ENCODE measurements around the gene PELI1.

PELI1 gene

DNA sequence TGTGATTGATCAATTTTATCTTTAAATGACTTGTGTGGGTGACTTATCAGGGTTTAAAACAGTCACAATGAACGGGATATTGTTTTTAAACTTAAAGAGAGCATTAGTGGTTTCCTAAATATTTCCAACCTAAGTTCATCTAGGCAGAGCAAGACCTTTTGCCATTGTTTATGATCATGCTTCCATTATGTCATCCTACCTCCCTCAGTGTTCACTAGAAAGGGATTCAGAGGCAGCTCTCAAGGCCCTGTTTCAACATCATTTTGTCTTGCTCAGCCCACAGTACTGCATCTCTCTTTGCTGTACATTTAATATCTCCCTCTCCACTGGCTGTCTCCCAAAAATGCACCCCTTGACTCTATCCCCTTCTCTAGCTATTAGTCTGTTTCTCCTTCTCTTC, 21.5 kb upstream of the PELI1 start:
- H3K27ac Mint-ChIP-seq, result no peak overlapping the region
- TF ChIP-seq, protein P1, sequence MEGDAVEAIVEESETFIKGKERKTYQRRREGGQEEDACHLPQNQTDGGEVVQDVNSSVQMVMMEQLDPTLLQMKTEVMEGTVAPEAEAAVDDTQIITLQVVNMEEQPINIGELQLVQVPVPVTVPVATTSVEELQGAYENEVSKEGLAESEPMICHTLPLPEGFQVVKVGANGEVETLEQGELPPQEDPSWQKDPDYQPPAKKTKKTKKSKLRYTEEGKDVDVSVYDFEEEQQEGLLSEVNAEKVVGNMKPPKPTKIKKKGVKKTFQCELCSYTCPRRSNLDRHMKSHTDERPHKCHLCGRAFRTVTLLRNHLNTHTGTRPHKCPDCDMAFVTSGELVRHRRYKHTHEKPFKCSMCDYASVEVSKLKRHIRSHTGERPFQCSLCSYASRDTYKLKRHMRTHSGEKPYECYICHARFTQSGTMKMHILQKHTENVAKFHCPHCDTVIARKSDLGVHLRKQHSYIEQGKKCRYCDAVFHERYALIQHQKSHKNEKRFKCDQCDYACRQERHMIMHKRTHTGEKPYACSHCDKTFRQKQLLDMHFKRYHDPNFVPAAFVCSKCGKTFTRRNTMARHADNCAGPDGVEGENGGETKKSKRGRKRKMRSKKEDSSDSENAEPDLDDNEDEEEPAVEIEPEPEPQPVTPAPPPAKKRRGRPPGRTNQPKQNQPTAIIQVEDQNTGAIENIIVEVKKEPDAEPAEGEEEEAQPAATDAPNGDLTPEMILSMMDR (IDR thresholded peaks at IDR 0.05; ENCODE audit: unreplicated experiment in 3 of 3), result no peak
- no peak overlapping the region for H3K4me3 Mint-ChIP-seq
- no peaks in the 10 kb centered on the region for H3K4me1 Mint-ChIP-seq
- no peaks in the 10 kb centered on the region for H3K36me3 Mint-ChIP-seq (ENCODE audit: low read depth)
- H3K27me3 Mint-ChIP-seq (ENCODE audit: low read depth), result no peaks in the 10 kb centered on the region
- H3K9me3 Mint-ChIP-seq, result no peaks in the 10 kb centered on the region

DNA sequence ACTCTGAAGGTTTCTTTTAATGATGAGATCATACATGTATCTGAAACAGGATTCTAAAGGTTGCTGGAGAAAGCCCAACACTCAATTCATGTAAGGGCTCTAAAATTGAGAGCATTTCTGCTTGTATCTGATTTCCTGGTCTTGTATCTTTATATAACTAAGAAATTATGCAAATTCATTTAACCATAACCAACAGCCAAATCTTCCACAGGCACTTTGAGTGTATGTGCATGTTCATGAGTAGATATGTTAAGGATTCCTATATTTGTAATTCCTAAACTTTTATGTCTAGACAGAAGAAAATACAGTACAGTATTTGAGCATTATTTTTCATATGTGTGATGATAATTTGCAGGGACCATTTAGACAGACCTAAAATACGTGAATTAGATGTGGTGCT, 20.4 kb upstream of the PELI1 start:
- Mint-ChIP-seq H3K36me3 (ENCODE audit: low read depth) (no peaks in the 10 kb centered on the region), H3K27ac (no peak overlapping the region), H3K9me3 (no peaks in the 10 kb centered on the region), H3K4me1 (no peaks in the 10 kb centered on the region), H3K4me3 (no peak overlapping the region), H3K27me3 (ENCODE audit: low read depth) (no peaks in the 10 kb centered on the region)
- TF ChIP-seq, protein P1 (IDR thresholded peaks at IDR 0.05; ENCODE audit: unreplicated experiment in 3 of 3), result no peak

DNA sequence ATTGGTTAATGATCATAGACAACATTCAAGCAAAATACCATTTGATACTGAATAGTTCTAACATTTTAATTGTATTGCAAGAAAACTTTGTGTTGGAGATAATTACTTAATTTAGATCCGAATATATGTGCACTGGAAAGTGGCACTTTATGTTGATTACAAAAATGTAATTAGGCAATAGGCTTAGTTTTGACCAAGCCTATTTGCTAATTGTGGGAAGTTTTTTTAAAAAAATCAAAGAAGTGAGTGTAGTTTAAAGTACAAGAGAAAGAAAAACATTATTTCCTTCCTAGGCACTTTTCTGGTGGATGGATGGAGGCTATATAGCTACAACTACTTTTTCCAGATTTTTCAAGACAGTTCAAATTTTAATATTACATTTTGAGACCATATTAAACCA, 18.3 kb upstream of the PELI1 start:
- H3K27me3 Mint-ChIP-seq (ENCODE audit: low read depth), result no peaks in the 10 kb centered on the region
- H3K36me3 Mint-ChIP-seq (ENCODE audit: low read depth), result no peaks in the 10 kb centered on the region
- no peak overlapping the region for H3K4me3 Mint-ChIP-seq
- H3K4me1 Mint-ChIP-seq, result peaks cover 6% of the 10 kb centered on the region
- TF ChIP-seq, protein P1 (IDR thresholded peaks at IDR 0.05; ENCODE audit: unreplicated experiment in 3 of 3), result no peak
- no peak overlapping the region for H3K27ac Mint-ChIP-seq
- H3K9me3 Mint-ChIP-seq, result no peaks in the 10 kb centered on the region

DNA sequence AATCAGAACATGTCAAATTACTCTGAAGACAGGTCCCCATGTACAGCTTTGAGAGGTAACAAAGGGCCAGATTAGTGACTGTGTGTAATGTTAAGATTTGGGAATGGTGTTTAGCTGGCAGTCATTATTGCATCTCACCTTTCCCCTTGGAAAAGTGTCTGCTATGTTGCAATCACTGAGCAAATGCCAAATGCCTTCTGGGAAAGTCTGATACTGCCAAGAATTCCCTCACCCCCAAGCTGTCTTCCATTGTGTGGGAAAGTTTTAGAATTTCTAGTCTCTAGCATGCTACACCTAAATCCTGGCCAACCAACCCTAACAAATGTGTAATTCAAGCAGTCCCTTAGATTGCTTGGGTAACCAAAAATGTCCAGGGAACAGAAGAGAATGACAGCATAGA, 13.6 kb upstream of the PELI1 start:
- Mint-ChIP-seq H3K36me3 (ENCODE audit: low read depth) (no peaks in the 10 kb centered on the region), H3K27ac (peak overlapping the region in 1 of 3 experiments; percentile 36), H3K9me3 (no peaks in the 10 kb centered on the region)

DNA sequence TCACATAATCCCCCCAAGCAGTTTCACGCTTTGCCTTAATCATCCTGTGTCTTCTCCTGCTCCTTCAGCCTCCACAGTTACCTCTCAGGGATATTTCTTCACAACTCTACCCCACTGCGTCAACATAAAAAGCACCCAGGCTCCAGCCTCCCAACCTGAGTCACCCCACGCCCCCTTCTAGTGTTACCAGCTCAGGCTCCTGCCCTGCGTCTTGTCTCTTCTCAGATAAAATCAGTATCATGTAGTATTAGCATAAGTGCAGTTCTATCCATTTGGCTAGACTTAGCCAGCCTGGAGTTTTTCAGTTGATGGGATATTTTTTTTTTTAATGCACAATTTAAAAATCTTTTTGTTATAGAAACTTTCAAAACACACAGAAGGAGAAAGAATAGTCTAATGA, 9.6 kb upstream of the PELI1 start:
- Mint-ChIP-seq H3K36me3 (ENCODE audit: low read depth) (no peaks in the 10 kb centered on the region), H3K4me3 (no peak overlapping the region), H3K27ac (no peak overlapping the region), H3K27me3 (ENCODE audit: low read depth) (no peaks in the 10 kb centered on the region), H3K9me3 (no peaks in the 10 kb centered on the region), H3K4me1 (peaks cover 11% of the 10 kb centered on the region)
- TF ChIP-seq, protein P1 (IDR thresholded peaks at IDR 0.05; ENCODE audit: unreplicated experiment in 3 of 3), result no peak

More for the DNA sequence above, 13.6 kb upstream of the PELI1 start:
- H3K4me3 Mint-ChIP-seq, result no peak overlapping the region
- H3K4me1 Mint-ChIP-seq, result peaks cover 11% of the 10 kb centered on the region
- TF ChIP-seq, protein P1 (IDR thresholded peaks at IDR 0.05; ENCODE audit: unreplicated experiment in 3 of 3), result no peak
- H3K27me3 Mint-ChIP-seq (ENCODE audit: low read depth), result no peaks in the 10 kb centered on the region

DNA sequence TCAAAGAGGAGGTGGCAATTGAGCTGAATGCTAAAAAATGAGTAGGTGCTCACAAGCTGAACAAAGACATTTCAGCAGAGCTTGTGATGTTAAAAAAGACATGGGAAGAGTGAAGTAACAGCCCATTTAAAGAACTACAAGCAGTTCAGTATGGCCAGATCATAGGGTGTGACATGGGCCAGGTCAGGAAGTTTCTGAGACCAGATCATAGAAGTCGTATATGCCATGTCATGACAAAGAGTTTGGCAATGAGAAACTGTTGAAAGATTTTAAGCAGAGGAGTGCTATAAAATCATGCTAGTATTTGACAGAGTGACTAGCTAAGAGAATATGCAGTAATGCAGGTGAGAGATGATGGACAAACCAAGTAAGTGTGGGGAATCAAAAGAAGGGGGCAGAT, 7.3 kb upstream of the PELI1 start:
- H3K9me3 Mint-ChIP-seq, result no peaks in the 10 kb centered on the region
- H3K36me3 Mint-ChIP-seq (ENCODE audit: low read depth), result no peaks in the 10 kb centered on the region

More for the DNA sequence above, 7.3 kb upstream of the PELI1 start:
- H3K4me3 Mint-ChIP-seq, result no peak overlapping the region
- peaks cover 5% of the 10 kb centered on the region for H3K4me1 Mint-ChIP-seq
- no peaks in the 10 kb centered on the region for H3K27me3 Mint-ChIP-seq (ENCODE audit: low read depth)
- H3K27ac Mint-ChIP-seq, result no peak overlapping the region
- TF ChIP-seq, protein P1 (IDR thresholded peaks at IDR 0.05; ENCODE audit: unreplicated experiment in 3 of 3), result no peak
